RWPE1 (cell line): Measurements from ENCODE around the gene GNB1.
"Not testable (repeated sequence)": the region's sequence is repeated elsewhere in the genome, so short reads cannot be mapped to it uniquely, and the experiment has no call there.

Experiments used
- CTCF ChIA-PET: fragments of 350-600 bp; sonication (Branson Sonifier 250); formaldehyde crosslinking; extraction: SDS; loops from one replicate; lab custom pipeline; 2021; lab: Yijun Ruan, JAX
- POLR2A ChIA-PET: fragments of 400-600 bp; formaldehyde crosslinking; extraction: SDS; loops from one replicate; lab custom pipeline; 2020; ENCODE audit warnings: antibody characterized with exemption; ENCODE audit not compliant: low non-redundant PET; lab: Yijun Ruan, JAX
- DNase-seq: peaks from one replicate; pipeline ENCODE4 v3.0.0; 2012; ENCODE audit warnings: low spot score
- H3K27ac ChIP-seq: fragments of 450-650 bp; 2 replicates; pipeline ENCODE4 v1.5.1; 2017
- TF ChIP-seq, protein P1 (sequence below): fragments of 450-650 bp; conservative IDR thresholded peaks from 2 replicates; pipeline ENCODE4 v1.5.1; 2017; ENCODE audit warnings: low read depth, mild to moderate bottlenecking

GNB1 gene

DNA sequence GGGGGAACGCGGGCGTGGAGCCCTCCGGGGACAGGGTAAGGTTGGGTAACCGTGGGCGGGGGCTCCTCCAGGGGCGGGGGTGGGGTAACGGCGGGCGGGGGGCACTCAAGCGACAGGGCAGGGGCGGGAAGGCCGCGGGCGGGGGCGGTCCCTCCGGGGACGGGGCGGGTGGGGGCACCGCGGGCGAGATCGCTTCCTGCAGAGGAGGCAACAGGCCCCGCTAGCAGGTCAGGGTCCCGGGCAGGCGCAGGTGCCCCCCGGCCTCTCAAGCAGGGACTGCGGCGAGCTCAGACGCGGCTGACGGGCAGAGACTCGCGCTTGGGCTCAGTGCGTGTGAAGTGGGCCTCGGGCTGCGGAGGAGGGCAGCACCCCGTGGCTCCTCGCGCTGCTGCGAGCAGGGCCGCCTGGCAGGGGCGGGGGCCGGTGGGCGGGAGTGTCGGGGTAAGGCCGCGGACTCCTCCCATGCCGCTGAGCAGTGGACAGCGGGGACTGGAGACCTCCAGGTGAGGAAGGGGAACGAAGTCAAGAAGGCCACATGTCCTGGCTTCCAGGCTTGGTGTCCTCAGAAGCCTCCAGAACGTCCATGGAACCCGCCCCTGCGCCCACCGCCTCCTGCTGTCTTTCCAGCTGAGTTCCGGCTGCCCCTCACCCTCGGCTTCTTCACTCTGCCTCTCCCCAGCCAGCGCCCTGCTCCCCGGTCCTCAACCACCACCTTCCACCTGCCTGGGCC is 627 bp upstream of the GNB1 start:
- ChIA-PET CTCF (interaction anchor here (1.3 kb wide), 1 partner anchor 17 kb away, joined by 5 read pairs; no protein-coding TSS in a partner anchor), POLR2A (interaction anchor here (1.1 kb wide), 1 partner anchor 16 kb away, joined by 3 read pairs; no protein-coding TSS in a partner anchor)
- TF ChIP-seq, protein P1, sequence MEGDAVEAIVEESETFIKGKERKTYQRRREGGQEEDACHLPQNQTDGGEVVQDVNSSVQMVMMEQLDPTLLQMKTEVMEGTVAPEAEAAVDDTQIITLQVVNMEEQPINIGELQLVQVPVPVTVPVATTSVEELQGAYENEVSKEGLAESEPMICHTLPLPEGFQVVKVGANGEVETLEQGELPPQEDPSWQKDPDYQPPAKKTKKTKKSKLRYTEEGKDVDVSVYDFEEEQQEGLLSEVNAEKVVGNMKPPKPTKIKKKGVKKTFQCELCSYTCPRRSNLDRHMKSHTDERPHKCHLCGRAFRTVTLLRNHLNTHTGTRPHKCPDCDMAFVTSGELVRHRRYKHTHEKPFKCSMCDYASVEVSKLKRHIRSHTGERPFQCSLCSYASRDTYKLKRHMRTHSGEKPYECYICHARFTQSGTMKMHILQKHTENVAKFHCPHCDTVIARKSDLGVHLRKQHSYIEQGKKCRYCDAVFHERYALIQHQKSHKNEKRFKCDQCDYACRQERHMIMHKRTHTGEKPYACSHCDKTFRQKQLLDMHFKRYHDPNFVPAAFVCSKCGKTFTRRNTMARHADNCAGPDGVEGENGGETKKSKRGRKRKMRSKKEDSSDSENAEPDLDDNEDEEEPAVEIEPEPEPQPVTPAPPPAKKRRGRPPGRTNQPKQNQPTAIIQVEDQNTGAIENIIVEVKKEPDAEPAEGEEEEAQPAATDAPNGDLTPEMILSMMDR, result no peak
- peak overlapping the region; percentile 93 for H3K27ac ChIP-seq
- DNase-seq, result peak; percentile 80

DNA sequence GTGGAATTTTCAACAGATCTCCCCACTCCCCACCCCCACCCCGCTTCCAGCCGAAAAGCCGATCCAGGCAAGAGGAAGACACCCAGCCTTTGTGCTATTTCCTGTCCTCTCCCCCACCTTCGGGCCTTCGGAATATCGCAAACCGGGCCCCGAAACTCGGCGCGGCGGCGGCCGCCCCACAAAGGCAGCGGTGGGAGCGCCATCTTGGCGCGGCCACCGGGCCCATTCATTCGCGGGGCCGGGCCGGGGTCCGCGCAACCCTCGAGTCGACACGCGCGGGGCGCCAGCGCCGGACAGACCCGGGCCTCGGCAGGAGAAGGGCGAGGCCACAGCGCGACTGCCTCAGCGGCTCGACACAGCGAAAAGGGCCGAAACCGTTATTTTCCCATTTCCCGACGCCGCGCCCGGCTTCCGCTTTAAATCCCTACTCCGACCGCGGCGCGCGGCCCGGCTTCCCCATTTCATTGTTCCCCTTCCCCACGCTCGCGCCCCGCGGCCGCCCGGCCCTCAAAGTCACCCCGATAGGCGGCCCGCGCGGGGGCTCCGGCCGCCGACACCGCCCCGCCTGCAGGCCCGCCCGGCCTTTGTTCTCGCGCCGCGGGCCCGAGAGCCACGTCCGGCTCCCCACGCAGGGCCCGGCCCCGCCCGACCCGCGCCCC is 911 bp downstream of the GNB1 start:
- TF ChIP-seq, protein P1, result no peak
- POLR2A ChIA-PET, result no interaction called here
- DNase-seq, result peak; percentile 49
- H3K27ac ChIP-seq, result peak overlapping the region; percentile 93
- CTCF ChIA-PET, result no interaction called here

DNA sequence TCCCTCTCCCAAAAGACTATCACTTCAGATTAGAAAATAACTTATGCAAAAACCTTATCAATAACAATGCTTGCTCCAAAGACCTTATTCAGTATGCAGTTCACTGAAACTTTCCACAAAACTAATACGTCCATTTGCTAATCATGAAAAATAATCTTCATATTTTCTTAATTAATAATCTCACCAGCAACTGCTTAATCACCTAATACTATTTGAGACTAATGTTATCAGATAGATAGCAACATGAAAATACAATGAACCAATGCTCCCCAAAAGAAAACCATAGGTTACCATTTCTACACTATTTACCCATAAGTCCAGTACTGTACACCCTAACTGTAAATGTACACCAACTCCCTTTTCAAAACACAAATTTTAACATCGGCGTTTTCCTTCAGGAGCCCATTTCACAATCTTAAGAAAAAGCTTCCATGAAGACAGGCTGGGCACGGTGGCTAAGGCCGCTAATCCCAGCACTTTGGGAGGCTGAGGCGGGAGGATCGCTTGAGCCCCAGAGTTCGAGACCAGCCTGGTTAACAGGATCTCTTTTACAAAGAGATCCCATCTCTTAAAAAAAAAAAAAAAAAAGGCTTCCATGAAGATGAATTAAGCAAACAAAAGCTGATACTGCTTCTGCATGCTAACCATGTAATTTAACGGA is 1.7 kb downstream of the GNB1 start:
- CTCF ChIA-PET, result interaction anchor here (0.6 to 1.0 kb wide), 2 partner anchors 19 to 84 kb away, joined by 3 read pairs; no protein-coding TSS in a partner anchor
- H3K27ac ChIP-seq, result peak overlapping the region; percentile 93
- POLR2A ChIA-PET, result interaction anchor here (0.7 kb wide), 1 partner anchor 112 kb away, joined by 4 read pairs; no protein-coding TSS in a partner anchor
- DNase-seq, result no peak
- TF ChIP-seq, protein P1, result no peak

DNA sequence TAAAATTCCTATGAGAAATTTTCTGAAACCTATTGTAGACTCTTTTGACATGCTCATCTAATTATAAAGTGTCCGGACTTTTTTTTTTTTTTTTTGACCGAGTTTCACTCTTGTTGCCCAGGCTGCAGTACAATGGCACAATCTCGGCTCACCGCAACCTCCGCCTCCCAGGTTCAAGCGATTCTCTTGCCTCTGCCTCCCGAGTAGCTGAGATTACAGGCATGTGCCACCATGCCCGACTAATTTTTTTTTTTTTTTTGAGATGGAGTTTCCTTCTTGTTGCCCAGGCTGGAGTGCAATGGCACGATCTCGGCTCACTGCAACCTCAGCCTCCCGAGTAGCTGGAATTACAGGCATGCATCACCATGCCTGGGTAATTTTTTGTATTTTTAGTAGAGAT is 7.0 kb downstream of the GNB1 start:
- peak overlapping the region; percentile 52 for H3K27ac ChIP-seq
- DNase-seq, POLR2A ChIA-PET: not testable (repeated sequence)
- CTCF ChIA-PET, result interaction anchor here (0.6 kb wide), 1 partner anchor 321 kb away, joined by 3 read pairs; no protein-coding TSS in a partner anchor

DNA sequence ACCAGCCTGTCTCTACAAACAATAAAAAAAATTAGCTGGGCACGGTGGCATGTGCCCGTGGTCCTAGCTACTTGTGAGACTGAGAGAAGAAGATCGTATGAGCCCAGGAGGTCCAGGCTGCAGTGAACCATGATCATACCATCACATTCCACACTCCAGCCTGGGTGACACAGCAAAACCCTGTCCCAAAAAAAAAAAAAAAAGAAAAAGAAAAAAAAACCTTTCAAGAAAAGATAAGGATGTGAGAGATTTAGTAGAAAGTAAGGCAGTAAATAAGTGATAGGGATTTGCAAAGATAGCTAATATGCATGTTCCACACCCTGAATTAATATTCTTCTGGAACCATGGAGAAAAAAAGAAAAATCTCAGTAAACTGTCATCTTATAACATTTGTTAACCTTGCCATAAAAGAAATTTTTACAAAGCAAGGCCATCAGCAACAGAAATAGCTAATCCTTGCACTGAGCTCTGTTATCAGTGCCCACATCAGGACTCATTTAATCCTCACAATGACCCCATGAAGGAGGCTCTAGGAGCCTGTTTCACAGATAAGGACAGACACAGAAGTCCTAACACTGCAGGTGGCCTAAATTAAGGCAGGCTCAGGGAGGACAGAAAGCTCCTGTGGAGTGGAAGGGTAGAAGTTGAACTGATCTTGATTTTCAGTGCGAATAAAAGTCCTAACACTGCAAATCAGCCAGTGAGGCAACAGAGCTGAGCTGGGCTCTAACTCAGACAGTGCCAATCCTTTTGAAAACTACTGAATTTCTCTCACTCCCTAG is 7.6 kb downstream of the GNB1 start:
- POLR2A ChIA-PET, result no interaction called here
- no peak for DNase-seq
- peak overlapping the region; percentile 52 for H3K27ac ChIP-seq
- CTCF ChIA-PET, result interaction anchor here (0.6 kb wide), 2 partner anchors 23 to 320 kb away, joined by 3 read pairs; no protein-coding TSS in a partner anchor
- TF ChIP-seq, protein P1, result no peak

DNA sequence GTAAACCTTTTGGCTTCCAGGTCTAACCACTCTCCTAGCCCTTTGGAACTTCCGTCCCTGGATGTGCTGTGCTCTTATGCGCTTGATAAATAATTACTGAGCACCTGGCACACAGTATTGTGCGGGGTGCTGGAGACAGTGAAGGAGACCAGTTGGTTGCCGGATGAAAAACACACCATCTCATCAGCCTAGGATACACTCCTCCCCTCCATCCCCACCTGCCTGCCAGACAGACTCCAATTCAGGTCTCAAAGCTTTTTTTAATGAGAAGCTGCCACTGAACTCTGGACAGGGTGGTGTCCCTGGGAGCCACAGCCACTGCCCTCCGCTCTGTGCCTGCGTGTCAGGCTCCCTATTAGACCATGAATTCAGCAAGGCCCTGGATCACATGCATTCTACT is 9.2 kb downstream of the GNB1 start:
- DNase-seq, result no peak
- POLR2A ChIA-PET, result no interaction called here
- CTCF ChIA-PET, result no interaction called here
- H3K27ac ChIP-seq, result peak overlapping the region; percentile 28
- TF ChIP-seq, protein P1, result no peak
